Measurements from ENCODE around the gene RBBP4. TPM values are rescaled to one million over a fixed set of nuclear protein-coding genes. Genes with fewer than 3 reads are reported as not detected.

The RBBP4 gene
- total RNA-seq, 1 donor from 2014 or later, result 186 TPM

- Histone ChIP-seq H3K4me3 (ENCODE audit: insufficient read depth, low read depth, low read length) (no peak overlapping the region), H3K27me3 (ENCODE audit: insufficient read depth, low read length) (no peaks in the 10 kb centered on the region), H3K36me3 (ENCODE audit: insufficient read depth, low read length) (no peaks in the 10 kb centered on the region), H4K20me1 (ENCODE audit: insufficient read depth, low read length) (no peaks in the 10 kb centered on the region), H3K27ac (ENCODE audit: low read depth, low read length) (no peak overlapping the region), H2AFZ (ENCODE audit: low read depth, low read length) (no peak overlapping the region), H3K9ac (ENCODE audit: low read length) (no peak overlapping the region), H3K9me3 (ENCODE audit: insufficient read depth, low read depth, low read length) (no peaks in the 10 kb centered on the region), H3K79me2 (ENCODE audit: insufficient read depth, low read length) (no peaks in the 10 kb centered on the region), H3K4me2 (ENCODE audit: low read length) (no peak overlapping the region), H3K4me1 (ENCODE audit: insufficient read depth, low read length) (peaks cover 2% of the 10 kb centered on the region)
- FAIRE-seq, result no peak
- Mint-ChIP-seq H3K27me3 (ENCODE audit: low read depth, unreplicated experiment) (no peaks in the 10 kb centered on the region), H3K4me1 (ENCODE audit: low read depth, unreplicated experiment) (peaks cover 8% of the 10 kb centered on the region), H3K9me3 (ENCODE audit: unreplicated experiment) (no peaks in the 10 kb centered on the region), H3K27ac (ENCODE audit: unreplicated experiment) (no peak overlapping the region), H3K36me3 (ENCODE audit: low read depth, unreplicated experiment) (no peaks in the 10 kb centered on the region), H3K4me3 (ENCODE audit: unreplicated experiment) (no peak overlapping the region)
- DNase-seq (ENCODE audit: low read depth), result no peak
- TF ChIP-seq EZH2 (IDR thresholded peaks at IDR 0.05; ENCODE audit: insufficient read depth, low read length), result no peak
- TF ChIP-seq CTCF (IDR thresholded peaks at IDR 0.05; ENCODE audit: insufficient read depth, low read depth, low read length), result no peak
Measured at GRCh38 chr1:32713081-32713480, 62.1 kb downstream of the RBBP4 start.

- H3K27ac Mint-ChIP-seq (ENCODE audit: unreplicated experiment), result no peak overlapping the region
- H3K4me3 Mint-ChIP-seq (ENCODE audit: unreplicated experiment), result no peak overlapping the region
- Histone ChIP-seq H2AFZ (ENCODE audit: low read depth, low read length) (no peak overlapping the region), H3K36me3 (ENCODE audit: insufficient read depth, low read length) (no peaks in the 10 kb centered on the region), H3K4me1 (ENCODE audit: insufficient read depth, low read length) (peaks cover 2% of the 10 kb centered on the region), H3K27ac (ENCODE audit: low read depth, low read length) (no peak overlapping the region), H4K20me1 (ENCODE audit: insufficient read depth, low read length) (no peaks in the 10 kb centered on the region), H3K9ac (ENCODE audit: low read length) (no peak overlapping the region), H3K4me3 (ENCODE audit: insufficient read depth, low read depth, low read length) (no peak overlapping the region), H3K4me2 (ENCODE audit: low read length) (no peak overlapping the region), H3K9me3 (ENCODE audit: insufficient read depth, low read depth, low read length) (no peaks in the 10 kb centered on the region), H3K27me3 (ENCODE audit: insufficient read depth, low read length) (no peaks in the 10 kb centered on the region), H3K79me2 (ENCODE audit: insufficient read depth, low read length) (no peaks in the 10 kb centered on the region)
- no peaks in the 10 kb centered on the region for H3K36me3 Mint-ChIP-seq (ENCODE audit: low read depth, unreplicated experiment)
- H3K9me3 Mint-ChIP-seq (ENCODE audit: unreplicated experiment), result no peaks in the 10 kb centered on the region
- DNase-seq (ENCODE audit: low read depth) (no peak), FAIRE-seq (no peak)
- no peak for TF ChIP-seq CTCF (IDR thresholded peaks at IDR 0.05; ENCODE audit: insufficient read depth, low read depth, low read length)
- no peak for TF ChIP-seq EZH2 (IDR thresholded peaks at IDR 0.05; ENCODE audit: insufficient read depth, low read length)
- no peaks in the 10 kb centered on the region for H3K27me3 Mint-ChIP-seq (ENCODE audit: low read depth, unreplicated experiment)
- H3K4me1 Mint-ChIP-seq (ENCODE audit: low read depth, unreplicated experiment), result peaks cover 8% of the 10 kb centered on the region
Measured at GRCh38 chr1:32714277-32714676, 63.3 kb downstream of the RBBP4 start.

GRCh38 chr1:32715901-32716311 lies 64.9 kb downstream of the RBBP4 start:
- Histone ChIP-seq H3K9me3 (ENCODE audit: insufficient read depth, low read depth, low read length) (no peaks in the 10 kb centered on the region), H3K4me1 (ENCODE audit: insufficient read depth, low read length) (peaks cover 2% of the 10 kb centered on the region), H4K20me1 (ENCODE audit: insufficient read depth, low read length) (no peaks in the 10 kb centered on the region), H3K79me2 (ENCODE audit: insufficient read depth, low read length) (no peaks in the 10 kb centered on the region), H3K27ac (ENCODE audit: low read depth, low read length) (no peak overlapping the region), H3K36me3 (ENCODE audit: insufficient read depth, low read length) (no peaks in the 10 kb centered on the region), H3K27me3 (ENCODE audit: insufficient read depth, low read length) (no peaks in the 10 kb centered on the region), H3K9ac (ENCODE audit: low read length) (no peak overlapping the region), H2AFZ (ENCODE audit: low read depth, low read length) (no peak overlapping the region), H3K4me3 (ENCODE audit: insufficient read depth, low read depth, low read length) (no peak overlapping the region), H3K4me2 (ENCODE audit: low read length) (no peak overlapping the region)
- Mint-ChIP-seq H3K27ac (ENCODE audit: unreplicated experiment) (no peak overlapping the region), H3K36me3 (ENCODE audit: low read depth, unreplicated experiment) (no peaks in the 10 kb centered on the region), H3K4me1 (ENCODE audit: low read depth, unreplicated experiment) (peaks cover 8% of the 10 kb centered on the region), H3K27me3 (ENCODE audit: low read depth, unreplicated experiment) (no peaks in the 10 kb centered on the region), H3K9me3 (ENCODE audit: unreplicated experiment) (no peaks in the 10 kb centered on the region), H3K4me3 (ENCODE audit: unreplicated experiment) (no peak overlapping the region)
- TF ChIP-seq EZH2 (IDR thresholded peaks at IDR 0.05; ENCODE audit: insufficient read depth, low read length) (no peak), CTCF (IDR thresholded peaks at IDR 0.05; ENCODE audit: insufficient read depth, low read depth, low read length) (no peak)
- no peak for DNase-seq (ENCODE audit: low read depth)
- FAIRE-seq, result no peak
